Measurements from ENCODE around the gene RBM4B. TPM values are rescaled to one million over a fixed set of nuclear protein-coding genes. Genes with fewer than 3 reads are reported as not detected.

The RBM4B gene
- total RNA-seq, 1 donor from 2014 or later: 16.9 TPM

Other genes starting within 250 kb of the RBM4B start
- gene MRPL11, start 239.0 kb downstream of the RBM4B start, total RNA-seq: 46.9 and 48.5 TPM in 2 replicates
- 4.0 and 5.2 TPM in 2 replicates for gene PELI3, start 211.0 kb downstream of the RBM4B start, total RNA-seq
- 65.5 and 89.1 TPM in 2 replicates for gene DPP3, start 197.5 kb downstream of the RBM4B start, total RNA-seq
- gene BBS1, start 167.3 kb downstream of the RBM4B start, total RNA-seq: 17.4 and 27.7 TPM in 2 replicates
- gene ZDHHC24, start 131.8 kb downstream of the RBM4B start, total RNA-seq: 17.4 and 20.2 TPM in 2 replicates
- 0.07 TPM in 2 replicates for gene ACTN3, start 131.0 kb downstream of the RBM4B start, total RNA-seq
- 20.4 TPM in 2 replicates for gene CTSF, start 109.3 kb downstream of the RBM4B start, total RNA-seq
- gene CCDC87, start 84.8 kb downstream of the RBM4B start, total RNA-seq: 0.20 and 0.21 TPM in 2 replicates
- gene CCS, start 84.7 kb downstream of the RBM4B start, total RNA-seq: 34.6 and 41.1 TPM in 2 replicates
- 23.2 and 43.6 TPM in 2 replicates for gene RBM14, start 61.3 kb downstream of the RBM4B start, total RNA-seq
- 124 and 181 TPM in 2 replicates for gene RBM4, start 39.2 kb downstream of the RBM4B start, total RNA-seq
- 34.0 and 67.0 TPM in 2 replicates for gene SPTBN2, start 51.3 kb upstream of the RBM4B start, total RNA-seq
- gene RCE1, start 165.6 kb upstream of the RBM4B start, total RNA-seq: 14.8 and 16.9 TPM in 2 replicates
- 20.8 and 24.1 TPM in 2 replicates for gene LRFN4, start 179.2 kb upstream of the RBM4B start, total RNA-seq